Stimulated activated CD8-positive, alpha-beta memory T cell treated with anti-CD3 and anti-CD28 coated beads, Interleukin-7, amount 100 ng/mL, for 48 hours (primary cell): ENCODE data around the gene C1orf159.

Experiments used
- DNase-seq, 2 donors: peaks; one replicate each; pipeline ENCODE4 v3.0.0-alpha.2; 2020; ENCODE audit warnings: low read depth in 1 of 2; ENCODE audit errors: extremely low read depth in 1 of 2

The C1orf159 gene

DNA sequence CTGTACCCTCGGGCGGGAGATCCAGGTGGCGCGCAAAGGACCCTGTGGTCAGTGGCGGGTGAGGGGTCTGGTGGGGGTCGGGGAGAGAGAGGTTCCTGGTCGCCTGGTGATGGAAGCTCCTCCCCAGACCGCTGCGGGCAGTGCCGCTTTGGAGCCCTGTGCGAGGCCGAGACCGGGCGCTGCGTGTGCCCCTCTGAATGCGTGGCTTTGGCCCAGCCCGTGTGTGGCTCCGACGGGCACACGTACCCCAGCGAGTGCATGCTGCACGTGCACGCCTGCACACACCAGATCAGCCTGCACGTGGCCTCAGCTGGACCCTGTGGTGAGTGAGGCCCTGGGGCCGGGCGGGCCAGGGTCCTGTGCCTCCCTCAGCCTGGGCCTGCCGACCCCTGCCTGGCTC is 72.5 kb downstream of the C1orf159 start:
- DNase-seq: no peak

DNA sequence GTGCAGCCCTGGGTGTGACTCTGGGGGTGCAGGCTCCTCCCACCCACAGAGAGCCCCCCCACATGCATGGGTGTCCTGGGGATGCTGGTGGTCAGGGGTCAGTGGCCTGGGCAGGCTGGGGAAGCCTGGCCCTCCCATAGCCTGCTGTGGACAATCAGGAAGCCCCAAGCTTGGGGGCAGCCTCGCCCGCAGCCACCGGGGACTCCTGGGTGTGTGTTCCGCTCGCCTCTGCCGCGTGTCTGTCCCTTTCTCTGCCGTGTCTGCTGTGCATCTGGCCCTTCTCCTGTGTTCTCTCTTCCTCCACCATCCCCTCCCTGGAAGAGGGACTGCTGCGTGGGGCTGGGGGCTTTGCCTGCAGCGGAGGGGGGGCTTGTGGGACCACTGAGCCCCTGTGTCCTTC is 73.1 kb downstream of the C1orf159 start:
- no peak for DNase-seq

DNA sequence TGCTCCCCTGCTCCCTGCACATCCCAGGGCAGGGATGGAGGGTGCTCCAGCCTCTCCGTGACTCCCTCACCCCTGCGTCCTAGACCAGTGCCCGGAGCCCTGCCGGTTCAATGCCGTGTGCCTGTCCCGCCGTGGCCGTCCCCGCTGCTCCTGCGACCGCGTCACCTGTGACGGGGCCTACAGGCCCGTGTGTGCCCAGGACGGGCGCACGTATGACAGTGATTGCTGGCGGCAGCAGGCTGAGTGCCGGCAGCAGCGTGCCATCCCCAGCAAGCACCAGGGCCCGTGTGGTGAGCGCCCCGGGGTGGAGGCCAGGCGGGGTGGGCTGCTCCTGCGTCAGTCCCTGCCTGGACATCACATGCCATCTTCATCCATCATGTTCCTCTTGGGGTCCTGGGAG is 74.0 kb downstream of the C1orf159 start:
- no peak for DNase-seq

DNA sequence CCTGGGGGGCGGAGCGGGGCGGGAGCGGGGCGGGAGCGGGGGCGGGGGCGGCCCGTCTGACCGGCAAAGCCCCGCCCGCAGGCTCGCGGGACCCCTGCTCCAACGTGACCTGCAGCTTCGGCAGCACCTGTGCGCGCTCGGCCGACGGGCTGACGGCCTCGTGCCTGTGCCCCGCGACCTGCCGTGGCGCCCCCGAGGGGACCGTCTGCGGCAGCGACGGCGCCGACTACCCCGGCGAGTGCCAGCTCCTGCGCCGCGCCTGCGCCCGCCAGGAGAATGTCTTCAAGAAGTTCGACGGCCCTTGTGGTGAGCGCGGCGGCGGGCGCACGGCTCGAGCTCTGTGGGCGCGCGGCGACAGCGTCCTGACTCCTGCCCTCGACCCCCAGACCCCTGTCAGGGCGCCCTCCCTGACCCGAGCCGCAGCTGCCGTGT is 74.8 kb downstream of the C1orf159 start:
- no peak for DNase-seq

DNA sequence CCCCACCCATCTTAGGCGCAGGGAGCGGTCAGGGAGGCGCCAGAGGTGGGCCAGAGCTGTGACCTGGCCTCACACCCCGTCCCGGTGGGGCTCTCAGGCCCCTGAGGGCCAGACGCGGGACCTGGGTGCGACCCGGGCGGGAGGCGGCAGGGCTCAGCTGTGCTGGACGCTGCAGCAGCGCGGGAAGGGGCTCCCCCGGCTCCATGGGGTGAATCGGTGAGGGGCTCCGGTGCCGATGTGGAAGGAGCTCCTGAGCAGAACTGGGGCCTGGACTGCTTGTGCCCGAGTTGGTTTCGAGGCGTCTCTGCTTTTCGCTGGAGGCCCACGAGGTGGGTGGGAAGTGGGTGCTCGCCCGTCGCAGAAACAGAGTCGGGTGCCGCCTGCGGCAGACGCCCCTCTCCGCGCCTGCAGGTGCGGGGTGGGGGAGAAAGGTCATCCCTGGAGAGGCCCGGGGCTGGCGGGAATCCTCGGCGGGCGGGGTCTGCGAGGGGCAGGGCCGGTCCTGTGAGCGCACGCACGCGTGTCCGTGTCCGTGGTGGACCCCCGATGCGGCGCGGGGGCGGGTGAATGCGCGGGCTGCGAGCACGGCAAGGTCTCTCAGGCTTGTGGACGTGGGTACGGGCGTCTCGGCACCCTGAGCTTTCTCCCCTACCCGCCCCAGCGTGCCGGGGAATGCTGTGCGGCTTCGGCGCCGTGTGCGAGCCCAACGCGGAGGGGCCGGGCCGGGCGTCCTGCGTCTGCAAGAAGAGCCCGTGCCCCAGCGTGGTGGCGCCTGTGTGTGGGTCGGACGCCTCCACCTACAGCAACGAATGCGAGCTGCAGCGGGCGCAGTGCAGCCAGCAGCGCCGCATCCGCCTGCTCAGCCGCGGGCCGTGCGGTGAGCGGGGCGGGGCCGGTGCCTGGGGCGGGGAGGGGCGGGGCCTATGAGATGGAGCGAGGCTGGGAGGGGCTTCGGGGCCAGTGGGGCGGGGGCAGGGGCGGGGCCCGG is 75.6 kb downstream of the C1orf159 start:
- DNase-seq: peak; percentile 56 to 62

DNA sequence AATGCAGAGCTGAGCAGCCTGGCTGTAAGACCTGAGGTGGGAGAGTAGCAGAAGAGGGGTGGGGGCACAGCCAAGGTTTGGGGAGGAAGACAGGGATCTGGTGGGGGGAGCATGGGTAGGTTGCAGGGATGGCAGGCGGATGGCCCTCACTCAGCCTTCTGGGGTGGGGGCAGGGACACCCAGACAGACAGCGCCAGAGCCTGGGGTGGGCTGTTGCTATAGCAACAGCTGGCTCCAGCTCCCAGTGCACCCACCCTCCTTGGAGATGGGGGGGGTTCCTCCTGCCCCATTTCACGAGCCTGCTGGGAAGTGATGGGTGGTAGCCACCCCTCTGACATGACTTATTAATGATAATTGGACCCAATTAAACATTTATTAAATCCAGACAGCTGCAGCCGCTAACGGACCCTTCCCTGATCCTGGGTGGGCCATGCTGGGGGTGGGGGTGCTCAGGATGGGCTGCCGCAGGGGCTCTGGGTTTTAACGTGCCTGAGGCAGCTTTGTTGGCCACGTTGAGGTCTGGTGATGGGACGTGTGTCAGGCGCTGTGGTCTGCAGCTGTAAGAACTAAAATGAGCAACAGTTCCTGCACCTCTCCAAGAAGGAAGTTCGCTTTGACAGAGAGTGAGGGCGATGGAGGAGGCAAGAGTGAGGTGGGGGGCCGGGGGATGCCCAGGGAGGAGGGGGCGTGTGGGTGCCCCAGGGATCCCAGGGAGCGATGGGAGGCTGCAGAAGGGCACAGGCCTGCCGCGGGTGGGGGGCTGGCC is 76.6 kb downstream of the C1orf159 start:
- no peak for DNase-seq

DNA sequence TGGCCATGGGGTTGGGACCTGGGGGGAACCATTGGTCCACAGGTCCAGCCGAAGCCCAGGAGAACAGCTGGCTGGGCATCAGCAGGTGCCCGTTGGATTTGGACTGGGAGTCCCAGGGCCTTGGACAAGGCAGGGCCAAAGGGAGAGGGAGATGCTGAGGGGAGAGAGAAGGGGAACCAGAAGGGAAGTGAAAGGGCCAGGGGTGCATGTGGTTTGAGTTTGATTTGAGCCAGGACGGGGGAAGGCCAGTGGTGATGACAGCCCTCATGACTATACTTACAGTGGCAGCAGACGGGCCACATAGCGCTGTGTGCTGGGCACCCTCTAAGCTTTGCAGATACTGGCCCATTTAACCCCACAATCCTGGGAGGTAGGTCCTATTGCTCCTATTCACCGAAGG is 77.2 kb downstream of the C1orf159 start:
- DNase-seq: no peak

DNA sequence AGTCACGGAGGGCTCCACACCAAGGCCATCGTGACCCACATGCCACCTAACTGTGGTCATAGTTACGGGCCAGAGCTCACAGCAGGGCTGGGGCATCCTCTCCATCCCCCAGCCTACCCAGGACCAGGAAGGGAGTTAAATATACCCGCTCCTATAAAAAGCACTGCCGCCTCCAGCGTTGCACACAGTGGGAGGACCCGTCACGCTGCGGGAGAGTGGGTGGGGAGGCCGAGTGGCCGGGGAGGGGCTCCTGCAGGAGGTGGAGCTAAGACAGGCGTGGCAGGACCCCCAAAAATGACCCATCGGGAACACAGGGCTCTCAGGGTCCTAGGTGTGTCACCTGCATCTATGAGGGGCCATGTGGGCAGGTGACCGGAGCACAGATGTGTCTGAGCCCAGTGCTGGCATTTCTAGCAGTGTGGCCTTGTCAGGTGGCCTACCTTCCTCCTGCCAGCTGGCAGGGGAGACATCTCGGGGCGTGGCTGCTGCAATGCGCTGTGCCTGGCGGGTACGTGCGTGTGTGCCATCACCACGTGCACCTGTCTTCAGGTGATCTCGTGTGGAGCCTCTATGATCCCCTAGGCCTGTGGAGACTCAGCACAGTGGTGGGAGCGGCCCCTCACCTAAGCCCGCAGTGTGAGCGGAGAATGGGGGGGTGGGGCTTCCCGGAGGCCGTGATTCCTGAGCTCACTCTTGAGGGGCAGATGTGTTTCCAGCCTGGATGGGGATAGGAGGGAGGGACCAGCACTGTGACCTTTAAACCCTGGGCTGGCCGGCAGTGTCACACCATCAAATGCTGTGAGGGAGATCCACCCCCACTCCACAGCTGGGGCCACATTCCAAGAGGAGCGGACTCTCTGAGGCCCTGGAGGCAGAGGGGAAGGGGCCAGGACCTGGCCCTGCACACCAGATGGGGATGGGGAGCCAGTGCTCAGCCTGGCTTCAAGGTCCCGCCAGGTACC is 78.2 kb downstream of the C1orf159 start:
- DNase-seq: no peak

DNA sequence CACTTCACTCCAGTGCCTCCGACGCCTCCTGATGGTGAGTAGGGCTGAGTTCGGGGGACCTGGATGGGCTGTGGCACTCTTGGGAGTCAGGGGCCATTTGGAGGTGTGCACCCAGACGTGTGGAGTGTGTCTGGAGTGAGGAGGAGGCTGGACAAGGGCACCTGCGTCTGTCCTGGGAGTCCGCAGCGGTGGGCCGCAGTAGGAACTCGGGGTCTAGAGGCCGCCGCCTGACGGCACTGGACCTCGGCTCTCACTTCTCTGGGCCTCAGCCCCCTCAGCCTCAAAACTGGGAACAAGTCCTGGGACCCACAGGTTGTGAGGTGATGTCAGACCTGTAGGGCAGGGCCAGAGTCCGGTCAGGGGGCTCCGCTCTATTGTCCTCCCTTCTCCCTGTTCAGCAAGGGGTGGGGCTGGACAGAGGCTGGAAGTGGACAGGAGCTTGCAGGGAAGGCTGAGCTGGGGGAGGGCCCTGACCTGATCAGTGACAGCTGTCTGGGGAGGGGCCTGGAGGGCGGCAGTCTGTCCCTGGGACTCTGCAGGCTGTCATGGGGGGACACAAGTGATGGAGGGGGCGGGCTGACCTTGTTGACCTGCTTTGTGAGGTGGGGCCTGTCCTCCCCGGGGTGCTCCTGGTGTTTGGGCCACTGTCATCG is 80.5 kb downstream of the C1orf159 start:
- no peak for DNase-seq

DNA sequence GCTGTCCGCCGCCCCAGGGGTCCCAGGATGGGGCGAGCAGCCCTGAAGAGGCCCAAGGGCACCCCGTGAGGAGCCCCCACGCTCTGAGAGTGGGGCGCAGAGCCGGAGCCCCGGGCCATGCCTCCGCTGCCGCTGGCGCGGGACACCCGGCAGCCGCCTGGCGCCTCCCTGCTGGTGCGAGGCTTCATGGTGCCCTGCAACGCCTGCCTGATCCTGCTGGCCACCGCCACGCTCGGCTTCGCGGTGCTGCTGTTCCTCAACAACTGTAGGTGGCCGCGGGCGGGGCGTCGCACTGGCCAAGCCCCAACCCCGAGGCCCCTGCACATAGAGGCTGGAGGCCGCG is 81.5 kb downstream of the C1orf159 start:
- DNase-seq: no peak

DNA sequence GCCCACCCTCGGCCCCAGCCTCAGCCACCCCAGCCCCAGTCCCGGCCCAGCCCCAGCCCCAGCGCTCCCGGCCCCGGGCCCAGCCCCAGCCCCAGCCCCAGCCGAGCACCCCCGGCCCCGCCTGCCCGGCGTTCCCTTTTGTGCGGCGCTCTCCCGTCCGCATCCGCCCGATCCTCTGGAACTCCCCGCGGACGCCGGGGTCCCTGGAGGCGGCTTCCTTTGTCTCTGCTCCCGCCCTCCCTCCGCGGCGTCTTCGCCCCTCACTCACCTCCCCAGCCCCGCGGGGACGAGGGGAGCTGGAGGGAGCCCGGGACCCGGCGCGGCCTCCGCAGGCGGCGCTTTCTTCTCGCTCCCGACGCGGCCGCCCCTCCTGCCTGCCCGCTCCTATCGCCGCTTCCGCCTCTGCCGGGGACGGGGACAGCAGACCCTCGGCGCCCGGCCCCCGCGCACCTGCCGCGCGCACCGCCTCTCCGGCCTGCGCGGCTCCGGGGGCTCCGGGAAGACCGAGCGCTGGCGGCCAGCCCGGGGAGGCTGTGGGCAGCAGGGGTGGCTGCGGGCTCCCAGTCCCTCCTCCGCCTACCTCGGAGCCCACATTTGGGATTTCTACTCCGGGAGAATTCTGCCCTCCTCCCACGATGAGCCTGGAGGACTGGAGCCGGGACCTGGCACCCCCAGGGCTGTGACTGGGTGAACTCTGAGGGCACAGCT is 82.0 kb downstream of the C1orf159 start:
- DNase-seq: no peak

DNA sequence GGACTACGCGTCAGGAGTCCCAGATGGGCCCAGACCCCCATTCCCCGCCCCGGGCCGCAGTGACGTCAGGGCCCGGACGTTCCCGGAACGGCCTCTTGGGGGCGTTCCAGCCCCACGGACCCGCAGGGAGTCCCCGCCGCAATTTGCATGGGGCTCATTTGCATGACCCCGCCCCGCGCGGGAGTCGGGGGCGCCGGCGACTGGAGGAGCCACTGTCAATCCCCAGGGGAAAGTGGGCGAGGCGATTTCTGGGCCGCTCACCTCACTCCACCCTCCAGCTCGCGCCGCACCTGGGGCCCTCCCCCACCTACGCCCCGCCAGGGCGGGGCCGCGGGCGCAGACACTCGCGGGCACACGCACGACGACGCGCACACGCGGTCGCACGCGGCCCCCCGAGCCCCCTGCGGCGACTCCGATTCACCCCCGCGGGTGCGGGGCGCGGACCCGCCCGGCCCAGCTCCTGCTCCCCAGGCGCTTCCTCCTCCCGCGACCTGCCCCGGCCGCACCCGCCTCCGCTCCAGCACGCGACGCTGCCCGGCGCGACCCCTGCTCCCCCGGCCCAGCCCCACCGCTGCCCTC is 82.8 kb downstream of the C1orf159 start:
- peak; percentile 87 to 89 for DNase-seq

DNA sequence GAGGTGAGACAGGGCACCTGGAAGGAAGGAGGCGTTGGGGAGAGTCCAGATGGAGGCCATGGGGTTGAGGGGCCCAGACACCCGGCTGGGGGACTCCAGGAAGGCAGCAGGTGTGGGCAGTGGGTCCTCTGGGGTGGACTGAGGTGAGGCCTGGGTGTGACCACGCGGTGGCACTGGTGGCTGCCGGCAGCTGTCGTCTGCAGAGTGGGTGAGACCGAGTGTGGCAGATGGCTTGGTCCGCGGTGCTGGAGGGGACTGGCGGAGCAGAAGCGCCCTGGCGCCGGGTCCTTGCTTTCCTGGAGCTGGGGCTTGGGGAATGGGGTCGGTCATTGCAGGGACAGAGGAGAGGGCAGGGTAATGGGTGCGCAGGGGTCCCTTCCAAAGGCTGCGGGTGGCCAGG is 83.5 kb downstream of the C1orf159 start:
- DNase-seq: no peak
